Measurements from ENCODE around the gene BAK1.

Gene BAK1

DNA sequence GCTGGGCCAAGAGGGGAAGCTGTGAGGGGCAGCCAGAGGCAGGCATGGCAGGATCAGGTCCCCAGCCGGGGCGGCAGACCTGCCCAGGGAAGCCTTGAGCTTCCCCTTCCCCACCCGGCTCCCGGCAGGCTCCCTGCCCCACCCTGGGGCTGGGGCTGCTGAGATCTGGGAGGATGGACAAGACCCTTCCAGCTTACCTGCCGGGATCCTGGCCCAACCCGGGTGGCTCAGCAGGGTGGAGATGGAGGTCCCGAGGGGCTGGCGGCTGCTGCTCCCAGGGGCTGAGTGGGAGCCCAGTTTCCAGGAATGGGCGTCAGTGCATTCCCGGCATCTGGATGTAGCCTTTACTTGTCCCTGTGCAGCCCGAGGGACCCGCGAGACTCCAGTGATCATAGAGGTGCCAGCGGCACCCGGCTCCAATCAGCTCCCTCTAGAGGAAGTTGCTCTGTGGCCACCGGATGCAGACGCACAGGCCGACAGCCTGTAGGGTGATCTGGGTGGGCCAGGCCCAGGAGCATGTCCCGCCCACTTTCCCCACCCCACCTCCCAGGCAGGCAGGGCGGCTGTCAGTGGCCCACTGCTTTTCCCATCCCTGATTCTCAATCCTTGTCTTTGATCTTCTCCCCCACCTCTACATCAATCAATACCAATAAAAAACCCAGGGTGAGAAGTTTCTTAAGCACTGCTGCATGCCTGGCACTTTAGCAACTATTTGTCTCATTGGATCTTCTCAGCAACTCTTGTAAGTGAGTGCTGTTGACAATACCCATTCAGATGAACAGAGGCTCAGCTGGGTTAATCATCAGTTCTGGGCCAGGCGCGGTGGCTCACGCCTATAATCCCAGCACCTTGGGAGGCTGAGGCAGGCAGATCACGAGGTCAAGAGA, at the start of gene BAK1:
Gene BAK1, minus strand, starts transcription at position 449 of the 887 bp plus-strand sequence. CDS start 2,672 bp downstream, outside the sequence.
- peak; percentile 78 for DNase-seq

DNA sequence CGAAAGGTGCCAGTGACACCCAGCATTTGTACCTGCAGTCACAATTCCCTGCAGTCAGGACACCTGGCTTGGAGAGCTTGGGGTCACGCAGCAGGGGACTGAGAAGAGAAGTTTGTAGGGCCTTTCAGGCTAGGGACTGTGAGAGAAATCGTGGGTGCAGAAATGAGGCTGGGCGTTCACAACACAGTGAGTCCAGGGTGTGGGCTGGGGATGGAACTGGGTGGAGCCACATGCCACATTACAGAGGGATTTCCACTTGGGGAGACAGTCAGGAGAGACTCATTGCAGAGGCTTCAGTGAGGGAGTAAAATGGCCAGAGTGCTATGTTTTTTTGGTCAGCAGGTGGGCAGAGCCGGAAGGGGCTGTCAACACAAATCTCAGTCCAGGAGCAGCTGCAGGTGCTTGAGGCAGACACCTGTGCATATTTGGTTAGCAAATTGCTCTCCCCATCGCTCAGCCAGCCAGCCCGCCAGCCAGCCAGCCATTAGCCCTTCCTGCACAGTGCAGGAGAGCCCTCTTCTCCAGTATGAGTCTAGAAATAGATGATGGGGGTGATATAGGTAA, 48.4 kb upstream of the BAK1 start:
- no peak for DNase-seq

DNA sequence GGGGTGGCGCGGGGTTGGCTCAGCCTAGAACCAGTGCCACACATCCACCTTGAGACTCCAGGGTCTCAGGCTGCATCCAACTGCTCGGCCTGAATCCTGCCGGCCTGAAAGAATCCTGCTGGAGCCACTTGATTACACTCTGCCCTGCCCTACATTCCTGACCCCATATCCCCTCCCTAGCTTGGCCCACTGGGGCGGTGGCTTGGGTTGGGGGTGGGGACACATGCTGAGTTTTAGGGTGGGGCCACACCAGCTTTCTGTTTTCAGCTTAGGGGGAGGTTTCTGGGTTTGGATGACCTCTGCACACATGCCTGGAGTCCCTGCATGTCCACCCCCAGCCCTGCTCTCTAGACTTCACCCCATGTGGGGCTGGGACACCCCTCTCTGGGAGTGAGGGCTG, 47.8 kb upstream of the BAK1 start:
- no peak for DNase-seq

DNA sequence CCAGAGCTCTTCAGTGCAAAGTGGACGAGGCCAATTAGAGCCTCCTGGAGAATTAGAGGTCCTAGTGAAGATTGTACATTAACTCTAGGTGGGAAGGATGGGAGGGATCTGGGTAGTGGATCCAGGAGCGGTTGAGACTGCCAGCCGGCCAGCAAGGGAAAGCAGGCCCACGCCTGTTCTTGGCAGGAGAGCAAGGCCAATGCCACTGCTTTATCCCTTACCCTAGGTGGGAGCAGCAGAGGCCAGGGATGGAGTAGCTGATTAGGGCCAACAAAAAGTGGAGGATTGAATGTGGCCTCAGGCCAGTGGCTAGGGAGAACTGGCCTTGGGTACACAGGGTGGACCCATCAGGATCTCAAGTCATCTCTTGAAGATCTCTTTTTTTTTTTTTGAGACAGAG, 44.8 kb upstream of the BAK1 start:
- no peak for DNase-seq

DNA sequence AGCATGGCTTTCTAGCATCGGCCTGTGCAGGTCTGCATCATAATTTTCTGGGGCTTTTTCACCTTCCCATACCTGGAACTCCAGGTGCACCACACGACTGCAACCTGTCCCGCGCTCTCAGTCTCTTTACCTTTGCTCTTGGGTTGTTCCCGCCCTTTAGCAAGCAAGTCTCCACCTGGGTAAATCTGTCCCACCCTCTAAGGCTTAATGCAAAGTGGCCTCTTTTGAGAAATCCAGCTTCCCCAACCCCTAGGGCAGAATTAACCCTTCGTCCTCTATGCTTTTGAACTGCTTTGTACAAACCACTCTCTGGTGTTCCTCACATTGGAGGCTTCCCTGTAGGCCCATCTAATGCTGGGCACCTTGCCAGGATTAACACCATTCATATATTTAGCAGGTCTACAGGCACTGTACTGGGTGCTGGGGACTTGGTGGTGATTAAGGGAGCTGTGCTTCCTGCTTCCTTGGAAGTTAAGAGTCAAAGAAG, 43.9 kb upstream of the BAK1 start:
- DNase-seq, result no peak

DNA sequence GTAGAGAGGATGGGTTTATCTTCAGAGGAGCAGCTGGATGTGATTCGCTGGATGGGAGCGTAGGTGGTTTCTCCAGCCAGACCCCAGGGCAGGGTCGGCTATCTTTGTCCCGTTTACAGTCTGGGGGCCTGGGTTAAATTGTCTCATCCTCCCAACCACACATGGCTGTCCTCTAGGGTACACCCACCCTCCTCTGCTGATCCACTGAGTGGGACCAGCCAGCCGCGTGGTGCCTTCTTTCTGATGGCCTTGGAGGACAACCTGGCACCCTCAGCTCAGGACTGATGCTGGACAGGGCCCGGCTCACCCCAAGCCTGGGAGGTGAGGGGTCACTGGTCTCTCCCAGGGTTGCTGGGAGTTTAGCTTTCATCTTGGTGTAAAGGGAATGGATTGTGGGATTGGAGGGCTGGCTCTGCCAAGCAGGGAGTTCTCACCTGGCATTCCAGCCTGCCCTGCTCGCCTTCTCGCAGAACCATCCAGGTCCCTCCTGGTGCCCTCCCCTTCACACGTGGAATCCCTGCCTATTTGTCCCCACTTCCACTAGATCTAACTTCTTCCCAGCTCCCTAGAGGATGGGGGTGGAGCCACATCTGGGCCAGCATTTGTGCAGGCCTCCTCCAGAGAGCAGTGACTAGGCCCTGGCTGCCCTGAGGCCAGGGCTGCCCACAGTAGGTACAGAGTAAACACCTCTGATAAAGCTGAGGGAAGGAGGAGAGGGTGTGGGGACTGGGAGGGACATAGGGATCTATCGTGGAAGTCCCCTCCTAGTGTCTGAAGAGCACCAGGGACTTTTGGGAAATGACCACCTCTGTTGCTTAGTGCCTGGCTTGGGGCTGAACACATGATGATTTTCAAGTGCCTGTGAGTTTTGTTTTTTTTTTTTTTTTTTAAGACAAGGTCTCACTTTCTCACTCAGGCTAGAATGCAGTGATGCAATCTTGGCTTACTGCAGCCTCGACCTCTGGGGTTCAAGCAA, 42.7 kb upstream of the BAK1 start:
- no peak for DNase-seq

DNA sequence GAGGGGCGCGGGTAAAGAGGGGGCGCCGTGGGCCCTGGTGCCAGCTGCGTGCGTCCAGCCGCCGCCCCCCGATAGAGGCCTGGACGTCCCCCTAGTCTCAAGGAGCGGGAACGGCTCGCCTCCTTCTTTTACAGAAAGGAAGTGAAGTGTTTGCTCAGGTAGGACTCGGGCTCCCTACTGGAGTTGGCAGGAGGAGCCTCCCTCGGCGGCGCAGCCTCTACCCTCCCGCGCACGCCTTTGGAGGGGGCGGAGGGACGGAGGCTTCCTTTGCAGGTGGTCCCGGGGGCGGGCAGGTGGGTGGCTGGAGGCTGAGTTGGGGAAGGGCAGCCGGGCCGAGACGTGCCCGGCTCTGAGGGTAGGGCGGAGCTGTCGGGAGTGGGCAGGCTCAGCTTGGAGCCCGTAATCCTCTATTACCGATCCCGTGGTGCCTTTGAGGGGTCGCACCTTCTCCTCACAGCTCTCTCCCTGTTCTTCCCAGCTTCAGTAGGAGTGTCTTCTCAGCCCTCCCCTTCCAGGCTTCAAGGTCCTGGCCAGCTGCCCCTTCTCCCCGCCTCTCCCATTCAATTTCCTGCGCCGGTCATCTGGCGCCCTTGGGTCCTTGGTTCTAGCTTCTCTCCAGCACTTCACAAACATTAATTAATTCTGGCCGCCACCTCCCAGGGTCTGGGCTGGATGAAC, 41.8 kb upstream of the BAK1 start:
- no peak for DNase-seq

DNA sequence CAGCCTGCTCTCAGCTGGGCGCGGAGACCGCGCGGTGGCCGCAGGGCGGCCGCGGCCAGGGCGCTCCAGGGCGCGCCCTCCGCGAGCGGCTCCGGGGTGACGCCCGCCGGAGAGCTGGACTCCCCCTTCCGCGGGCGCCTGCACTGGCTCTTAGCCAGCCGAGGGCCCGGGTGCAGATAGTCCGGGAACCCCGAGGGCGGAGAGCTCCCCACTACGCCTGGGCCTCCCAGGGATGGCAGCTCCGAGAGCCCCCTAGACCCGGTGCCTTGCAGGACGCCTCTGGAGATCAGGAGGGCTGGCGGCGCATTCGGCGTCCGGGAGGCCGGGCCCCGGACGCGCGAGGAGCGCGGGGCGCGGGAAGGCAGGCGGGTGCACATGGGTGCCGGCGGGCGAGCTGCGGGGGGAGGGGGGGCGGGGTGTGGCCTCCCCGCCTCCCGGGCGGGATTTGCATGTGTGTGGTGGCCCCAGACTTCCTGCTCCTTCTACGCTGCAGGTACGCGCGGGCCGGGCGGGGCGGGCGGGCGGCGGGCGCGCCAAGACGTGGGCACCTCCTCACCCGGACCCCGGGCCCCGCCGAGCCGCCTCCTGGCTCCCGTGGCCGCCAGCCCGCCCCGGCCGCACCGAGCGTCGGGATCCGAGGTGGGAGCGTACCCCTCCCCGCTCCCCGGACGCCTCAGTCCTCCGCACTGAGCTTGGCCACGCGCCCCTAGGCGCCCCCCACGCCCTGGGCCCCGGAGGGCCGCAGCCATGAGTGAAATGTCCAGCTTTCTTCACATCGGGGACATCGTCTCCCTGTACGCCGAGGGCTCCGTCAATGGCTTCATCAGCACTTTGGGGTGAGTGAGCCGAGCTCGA, 41.0 kb upstream of the BAK1 start, which contains the start of gene ITPR3:
Gene ITPR3, plus strand, starts transcription at position 467 of the 855 bp plus-strand sequence. Its CDS starts 281 bp downstream, at position 748.
- DNase-seq, result no peak

DNA sequence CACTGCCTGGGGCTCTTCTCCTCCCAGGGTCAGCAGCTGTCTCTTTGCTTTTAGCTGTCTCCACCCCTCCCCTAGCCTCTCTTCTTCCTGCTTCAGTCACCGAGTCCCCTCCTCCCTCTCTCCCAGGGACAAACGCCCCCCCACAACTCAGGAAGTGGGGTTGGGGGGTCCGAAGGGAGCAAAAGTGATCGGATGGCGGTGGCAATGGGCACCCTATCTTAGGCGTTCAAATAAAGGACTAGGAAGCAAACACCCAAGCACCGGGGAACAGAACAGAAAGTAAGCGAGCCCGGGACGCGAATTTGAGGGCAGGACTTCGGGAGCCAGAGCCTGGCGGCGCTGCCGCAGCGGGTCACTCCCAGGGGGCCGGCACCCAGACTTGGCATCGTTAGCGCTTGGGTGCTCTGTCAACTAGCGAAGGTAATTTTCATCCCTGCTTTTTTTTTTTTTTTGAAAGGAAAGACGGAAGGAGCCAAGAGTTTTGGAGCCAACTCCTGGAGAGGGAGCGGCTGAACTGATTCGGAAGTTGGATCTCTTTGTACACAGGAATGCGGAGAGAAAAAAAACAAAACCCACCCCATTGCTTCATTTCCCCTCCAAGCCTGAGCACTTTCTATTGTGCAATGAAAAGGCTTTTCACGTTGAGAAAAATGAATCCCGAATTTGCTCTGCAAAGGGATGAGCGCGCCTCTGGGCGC, 40.2 kb upstream of the BAK1 start:
- DNase-seq, result no peak

DNA sequence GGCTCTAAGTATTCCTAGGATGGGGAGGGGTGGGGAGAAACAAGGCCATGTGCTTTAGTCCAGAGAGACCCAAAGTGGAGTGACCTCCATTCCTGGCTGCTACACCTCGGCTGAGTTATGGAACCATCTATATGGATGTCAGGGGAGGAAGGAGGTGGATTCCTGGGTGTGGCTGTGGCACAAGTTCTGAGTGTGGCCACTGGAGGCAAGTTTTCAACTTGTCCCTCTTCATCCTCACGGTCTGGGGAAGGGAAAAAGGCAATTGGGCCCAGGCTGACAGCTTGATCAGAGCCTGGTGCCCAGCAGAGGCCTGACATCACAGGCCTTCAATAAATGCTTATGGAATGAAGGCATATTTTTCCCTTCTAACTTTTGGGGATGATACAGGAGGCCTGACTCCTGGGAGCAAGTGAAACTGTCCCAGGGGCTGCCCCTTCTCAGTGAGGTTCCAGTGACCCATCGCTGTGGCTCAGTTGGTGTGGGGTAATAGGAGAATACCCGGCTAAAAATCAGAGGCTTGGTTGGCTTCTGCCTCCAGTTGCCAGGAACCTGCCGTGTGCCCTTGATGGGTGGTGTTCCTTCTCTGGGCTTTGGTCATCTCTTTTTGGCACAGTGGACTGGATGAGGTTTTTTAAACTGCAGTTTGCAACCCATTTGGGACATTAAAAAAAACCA, 39.2 kb upstream of the BAK1 start:
- no peak for DNase-seq

DNA sequence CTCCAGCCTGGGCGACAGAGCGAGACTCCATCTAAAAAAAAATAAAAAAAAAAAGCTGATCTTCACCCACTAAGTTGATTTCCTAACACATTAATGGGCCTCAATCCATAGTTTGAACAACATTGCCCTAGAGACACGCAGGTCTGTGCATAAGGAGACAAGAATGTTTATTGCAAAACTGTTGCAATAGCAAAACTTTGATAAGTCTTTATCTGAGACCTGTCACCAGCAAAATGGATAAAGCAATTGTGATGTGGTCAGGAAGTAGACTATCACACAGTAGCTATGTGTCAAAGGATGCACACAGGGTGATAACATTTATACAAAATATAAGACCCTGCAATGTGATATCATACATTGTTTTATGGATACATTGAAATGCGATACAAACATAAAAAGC, 36.8 kb upstream of the BAK1 start:
- DNase-seq, result no peak

DNA sequence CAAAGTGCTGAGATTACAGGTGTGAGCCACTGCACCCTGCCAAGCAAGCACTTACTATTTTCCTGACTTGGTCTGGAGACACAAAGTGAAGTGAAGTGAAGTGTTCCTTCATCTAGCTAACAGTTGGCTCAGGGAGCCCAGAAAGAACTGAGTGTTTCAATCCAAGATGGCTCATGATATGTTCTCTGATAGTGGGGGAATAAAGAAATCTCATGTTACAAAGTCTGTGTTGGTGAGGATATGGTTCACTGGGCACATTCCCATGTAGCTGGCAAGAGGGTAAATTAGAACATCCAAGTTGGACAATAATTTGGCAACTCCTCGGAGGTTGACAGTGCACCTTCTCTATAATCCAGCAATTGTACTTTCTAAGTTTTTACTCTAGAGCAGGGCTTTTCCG, 36.0 kb upstream of the BAK1 start:
- DNase-seq, result no peak

DNA sequence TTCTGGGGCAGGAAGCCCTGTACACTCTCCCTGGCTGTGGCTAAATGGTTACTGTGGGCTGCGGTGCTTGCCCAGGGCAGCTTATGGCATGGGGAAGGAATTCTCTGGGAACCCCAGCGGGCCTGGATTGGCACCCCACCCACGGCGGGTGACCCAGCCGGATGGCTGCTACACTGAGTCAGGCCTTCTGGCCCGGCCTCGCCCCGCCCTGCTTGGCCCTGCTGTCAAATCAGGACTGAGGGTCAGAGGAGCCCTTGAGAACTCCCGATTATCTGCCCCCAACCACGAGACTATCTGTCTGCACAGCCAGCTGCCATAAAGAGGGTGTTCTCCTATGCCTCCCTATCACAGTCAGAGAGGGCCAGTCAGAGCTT, 33.7 kb upstream of the BAK1 start:
- no peak for DNase-seq

DNA sequence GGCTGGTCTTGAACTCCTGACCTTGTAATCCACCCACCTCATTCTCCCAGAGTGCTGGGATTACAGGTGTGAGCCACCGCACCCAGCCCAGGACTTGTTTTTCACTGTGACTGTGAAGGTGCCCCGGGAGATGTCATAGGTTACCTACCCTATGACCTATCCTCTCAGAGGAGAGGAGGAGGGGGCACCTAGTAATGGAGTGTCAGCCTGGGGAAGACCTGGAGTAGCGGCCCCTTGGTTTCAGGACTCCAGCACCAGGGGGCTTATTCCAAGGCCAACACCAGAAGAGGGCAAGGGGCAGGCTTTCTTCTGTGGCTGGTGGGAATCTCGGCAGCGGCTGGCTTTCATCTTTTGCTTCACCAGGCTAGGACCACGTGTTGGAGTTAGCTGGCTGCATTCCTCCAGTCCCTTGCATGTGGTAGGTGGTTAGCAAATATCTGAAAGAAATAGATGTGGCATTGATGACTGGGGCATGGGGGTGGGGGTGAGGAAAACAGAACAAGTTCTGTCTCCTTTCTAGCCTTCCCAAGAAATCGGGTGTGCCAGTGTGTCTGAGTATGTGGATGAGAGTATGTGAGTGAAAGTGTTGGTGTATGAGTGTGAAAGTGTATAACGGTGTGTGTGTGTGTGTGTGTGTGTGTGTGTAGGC, 33.2 kb upstream of the BAK1 start:
- DNase-seq, result no peak

DNA sequence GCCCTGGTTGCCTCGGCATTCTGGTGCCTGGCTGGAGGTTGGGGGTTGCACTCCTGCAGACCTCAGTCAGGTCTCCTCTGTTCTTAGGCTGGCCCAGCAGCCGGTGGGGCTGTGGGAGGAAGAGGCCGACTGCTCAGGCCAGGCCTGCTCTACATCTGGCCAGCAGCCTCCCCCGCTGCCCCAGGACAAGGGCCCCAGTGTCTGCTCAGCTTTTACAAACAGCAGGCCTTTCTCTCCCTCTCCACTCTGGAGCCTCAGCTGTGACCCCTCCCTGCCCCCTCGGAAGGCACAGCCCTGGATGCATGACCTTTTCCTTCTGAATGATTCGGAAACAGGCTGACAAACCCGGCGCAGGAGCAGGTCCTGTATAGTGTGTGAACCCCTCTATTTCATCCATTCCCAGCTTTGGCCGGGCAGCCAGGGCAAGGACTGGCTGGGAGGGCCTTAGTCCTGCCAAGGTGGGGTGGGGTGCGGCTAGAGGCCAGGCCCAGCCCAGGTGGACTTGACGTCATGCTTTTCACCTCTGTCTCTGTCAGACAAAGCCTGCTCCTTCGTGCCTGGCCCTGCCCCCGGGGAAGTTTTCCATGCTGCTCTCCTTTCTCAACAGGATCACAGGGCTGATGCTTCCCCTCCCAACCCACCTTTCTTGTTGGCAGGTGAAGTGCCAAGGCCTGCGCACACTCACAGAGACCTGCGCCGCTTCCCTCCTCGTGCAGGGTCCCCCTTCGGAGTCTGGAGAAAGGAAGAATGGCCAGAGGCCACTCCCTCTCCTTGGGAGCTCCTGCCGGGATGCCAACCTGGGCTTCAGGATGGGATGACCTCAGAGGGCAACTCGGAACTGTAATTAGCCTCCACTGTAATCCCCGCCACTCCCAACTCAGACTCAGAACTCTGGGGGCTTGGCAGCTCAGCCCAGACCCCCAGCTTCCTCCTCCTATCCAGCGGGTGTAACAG, 31.0 kb upstream of the BAK1 start:
- no peak for DNase-seq

DNA sequence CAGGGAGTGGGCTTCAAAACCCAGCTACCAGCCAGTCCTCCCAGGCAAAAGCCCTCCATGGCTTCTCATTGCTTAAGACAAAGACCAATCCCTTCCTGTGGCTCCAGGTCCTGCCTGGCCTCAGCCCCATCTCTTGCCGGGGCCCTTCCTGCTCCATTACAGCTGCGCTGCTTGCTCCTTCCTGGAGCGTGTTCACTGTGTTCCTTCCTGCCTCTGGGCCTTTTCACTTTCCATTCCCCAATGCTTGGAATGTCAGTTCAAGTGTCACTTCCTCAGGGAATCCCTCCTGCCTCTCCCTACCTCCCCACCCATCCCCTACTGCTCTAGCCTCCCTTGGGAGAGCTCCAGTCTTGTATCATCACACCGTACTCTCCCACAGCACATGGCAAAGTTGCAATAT, 30.0 kb upstream of the BAK1 start:
- no peak for DNase-seq

DNA sequence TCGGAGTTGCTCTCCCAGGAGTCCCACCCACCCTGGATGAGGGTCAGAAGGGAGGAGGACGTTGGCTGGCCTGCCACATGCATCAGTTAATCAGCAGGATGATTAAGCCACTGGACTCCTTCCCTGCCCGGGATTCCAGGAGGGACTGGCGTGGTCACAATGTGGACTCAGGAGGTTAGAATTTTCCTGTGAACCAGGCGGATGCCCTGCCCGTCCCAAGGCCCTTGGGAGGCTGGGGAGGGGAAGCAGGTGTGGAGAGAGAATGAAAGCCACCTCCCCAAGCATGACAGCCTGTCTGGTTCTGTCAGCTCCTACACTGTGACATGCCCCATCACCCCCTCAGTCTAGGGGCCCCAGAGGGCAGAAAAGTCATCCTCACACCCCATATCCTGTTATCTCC, 29.5 kb upstream of the BAK1 start:
- DNase-seq, result no peak

DNA sequence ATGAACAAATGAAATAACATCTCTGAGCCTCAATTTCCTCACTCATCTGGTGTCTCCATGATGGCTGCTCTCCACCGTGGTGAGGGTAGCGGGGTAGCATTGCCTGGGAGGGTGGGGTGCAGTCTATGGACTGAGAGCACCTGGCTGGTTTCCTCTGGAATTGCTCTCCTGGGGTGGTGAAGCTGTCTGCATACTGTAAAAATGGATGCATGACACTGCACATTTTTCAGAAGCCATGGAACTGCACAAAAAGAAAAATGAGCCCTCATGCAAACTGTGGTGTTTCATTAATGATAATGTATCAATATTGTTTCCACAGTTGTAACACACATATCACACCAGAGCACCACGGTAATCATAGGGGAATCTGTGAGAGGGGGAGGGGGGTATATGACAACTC, 28.9 kb upstream of the BAK1 start:
- no peak for DNase-seq

DNA sequence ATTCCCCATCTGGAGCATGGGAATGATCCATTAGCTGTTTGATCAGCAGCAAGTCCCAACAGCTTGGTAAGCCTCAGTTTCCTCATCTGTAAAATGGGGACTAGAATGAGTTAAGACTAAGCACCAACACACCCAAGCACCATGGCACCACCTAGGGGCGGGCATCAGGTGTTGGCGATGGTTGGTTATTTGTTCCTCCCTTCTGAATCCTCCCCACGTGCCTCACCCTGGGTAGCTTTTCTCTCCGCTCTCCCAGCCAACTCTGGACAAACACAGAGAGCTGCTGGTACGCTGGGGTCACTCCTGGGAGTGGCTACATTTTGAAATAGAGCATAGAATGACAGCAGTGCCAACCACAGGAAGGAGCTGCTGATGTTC, 27.7 kb upstream of the BAK1 start:
- DNase-seq, result no peak

Data from KG1 (cell line).